AG20443 (cell line): Measurements from ENCODE around the gene LBP.
"Not testable (repeated sequence)": the region's sequence is repeated elsewhere in the genome, so short reads cannot be mapped to it uniquely, and the experiment has no call there.

ENCODE experiments used
- DNase-seq: peaks from one replicate; pipeline ENCODE4 v3.0.0; 2012; ENCODE audit warnings: low spot score, mixed read lengths

Gene LBP

GRCh38 chr20:38350879-38351775 lies 4.8 kb downstream of the LBP start:
- no peak for DNase-seq

GRCh38 chr20:38353316-38353715 lies 7.0 kb downstream of the LBP start:
- DNase-seq = no peak

GRCh38 chr20:38354227-38354626 lies 7.9 kb downstream of the LBP start:
- DNase-seq = no peak

GRCh38 chr20:38355161-38356012 lies 9.1 kb downstream of the LBP start:
- no peak for DNase-seq

GRCh38 chr20:38357653-38358207 lies 11.4 kb downstream of the LBP start:
- DNase-seq = no peak

GRCh38 chr20:38358556-38358955 lies 12.3 kb downstream of the LBP start:
- no peak for DNase-seq

GRCh38 chr20:38363004-38363747 lies 16.9 kb downstream of the LBP start:
- no peak for DNase-seq

GRCh38 chr20:38369389-38369788 lies 23.1 kb downstream of the LBP start:
- no peak for DNase-seq

GRCh38 chr20:38372806-38373205 lies 26.5 kb downstream of the LBP start:
- DNase-seq = no peak

GRCh38 chr20:38373231-38373867 lies 27.1 kb downstream of the LBP start:
- DNase-seq = no peak

- DNase-seq = no peak
Observed at GRCh38 chr20:38373898-38374297, 27.6 kb downstream of the LBP start.

GRCh38 chr20:38377039-38377685 lies 30.9 kb downstream of the LBP start:
- DNase-seq = no peak

GRCh38 chr20:38377838-38378237 lies 31.6 kb downstream of the LBP start:
- DNase-seq = not testable (repeated sequence)

GRCh38 chr20:38383147-38383546 lies 36.9 kb downstream of the LBP start:
- DNase-seq = no peak

- no peak for DNase-seq
Observed at GRCh38 chr20:38386004-38386403, 39.7 kb downstream of the LBP start.

GRCh38 chr20:38386851-38387250 lies 40.6 kb downstream of the LBP start:
- no peak for DNase-seq

- no peak for DNase-seq
Observed at GRCh38 chr20:38387953-38388352, 41.7 kb downstream of the LBP start.

GRCh38 chr20:38392356-38392755 lies 46.1 kb downstream of the LBP start:
- no peak for DNase-seq

GRCh38 chr20:38393259-38393658 lies 47.0 kb downstream of the LBP start:
- no peak for DNase-seq

- DNase-seq = peak; percentile 40
Observed at GRCh38 chr20:38395165-38395564, 48.9 kb downstream of the LBP start.
